ENCODE results near the gene PEDS1.
"Not testable (repeated sequence)": the region's sequence is repeated elsewhere in the genome, so short reads cannot be mapped to it uniquely, and the experiment has no call there.

Gene PEDS1

DNA sequence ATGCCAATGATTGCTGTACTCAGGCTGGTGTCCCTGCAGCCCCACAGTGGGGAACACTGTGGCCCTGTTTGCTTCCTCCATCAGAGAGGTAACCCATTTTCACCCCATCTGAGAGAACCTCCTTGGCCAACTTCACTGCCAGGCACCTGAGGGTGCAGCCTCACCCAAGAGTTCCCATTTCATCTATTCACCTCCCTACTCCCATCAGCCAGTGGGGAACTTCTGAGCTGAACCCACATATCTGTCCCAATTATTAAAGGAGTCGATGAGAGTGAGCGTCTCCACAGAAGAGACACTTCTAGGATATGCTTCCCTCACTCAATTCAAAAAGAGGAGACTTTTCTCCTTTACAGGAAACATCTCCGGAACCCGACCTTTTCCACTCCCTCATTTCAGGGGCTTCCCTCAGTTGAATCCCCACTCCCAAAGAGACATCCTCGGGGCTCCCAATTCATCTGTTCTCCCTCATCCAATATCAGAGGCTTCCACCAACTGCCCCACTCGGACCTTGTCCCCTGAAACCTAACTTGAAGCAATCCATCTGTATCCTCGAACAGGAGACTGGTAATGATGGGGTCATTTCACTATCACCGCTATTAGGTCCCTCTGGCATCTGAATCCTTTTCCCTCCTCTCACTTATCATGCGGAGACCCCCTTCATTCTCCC, 41.6 kb downstream of the PEDS1 start:
- peak overlapping the region; percentile 93; the same call in 1 of the 2 replicates for H3K27ac ChIP-seq
- TF ChIP-seq, protein P1, sequence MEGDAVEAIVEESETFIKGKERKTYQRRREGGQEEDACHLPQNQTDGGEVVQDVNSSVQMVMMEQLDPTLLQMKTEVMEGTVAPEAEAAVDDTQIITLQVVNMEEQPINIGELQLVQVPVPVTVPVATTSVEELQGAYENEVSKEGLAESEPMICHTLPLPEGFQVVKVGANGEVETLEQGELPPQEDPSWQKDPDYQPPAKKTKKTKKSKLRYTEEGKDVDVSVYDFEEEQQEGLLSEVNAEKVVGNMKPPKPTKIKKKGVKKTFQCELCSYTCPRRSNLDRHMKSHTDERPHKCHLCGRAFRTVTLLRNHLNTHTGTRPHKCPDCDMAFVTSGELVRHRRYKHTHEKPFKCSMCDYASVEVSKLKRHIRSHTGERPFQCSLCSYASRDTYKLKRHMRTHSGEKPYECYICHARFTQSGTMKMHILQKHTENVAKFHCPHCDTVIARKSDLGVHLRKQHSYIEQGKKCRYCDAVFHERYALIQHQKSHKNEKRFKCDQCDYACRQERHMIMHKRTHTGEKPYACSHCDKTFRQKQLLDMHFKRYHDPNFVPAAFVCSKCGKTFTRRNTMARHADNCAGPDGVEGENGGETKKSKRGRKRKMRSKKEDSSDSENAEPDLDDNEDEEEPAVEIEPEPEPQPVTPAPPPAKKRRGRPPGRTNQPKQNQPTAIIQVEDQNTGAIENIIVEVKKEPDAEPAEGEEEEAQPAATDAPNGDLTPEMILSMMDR (conservative IDR thresholded peaks at IDR 0.05): no peak

DNA sequence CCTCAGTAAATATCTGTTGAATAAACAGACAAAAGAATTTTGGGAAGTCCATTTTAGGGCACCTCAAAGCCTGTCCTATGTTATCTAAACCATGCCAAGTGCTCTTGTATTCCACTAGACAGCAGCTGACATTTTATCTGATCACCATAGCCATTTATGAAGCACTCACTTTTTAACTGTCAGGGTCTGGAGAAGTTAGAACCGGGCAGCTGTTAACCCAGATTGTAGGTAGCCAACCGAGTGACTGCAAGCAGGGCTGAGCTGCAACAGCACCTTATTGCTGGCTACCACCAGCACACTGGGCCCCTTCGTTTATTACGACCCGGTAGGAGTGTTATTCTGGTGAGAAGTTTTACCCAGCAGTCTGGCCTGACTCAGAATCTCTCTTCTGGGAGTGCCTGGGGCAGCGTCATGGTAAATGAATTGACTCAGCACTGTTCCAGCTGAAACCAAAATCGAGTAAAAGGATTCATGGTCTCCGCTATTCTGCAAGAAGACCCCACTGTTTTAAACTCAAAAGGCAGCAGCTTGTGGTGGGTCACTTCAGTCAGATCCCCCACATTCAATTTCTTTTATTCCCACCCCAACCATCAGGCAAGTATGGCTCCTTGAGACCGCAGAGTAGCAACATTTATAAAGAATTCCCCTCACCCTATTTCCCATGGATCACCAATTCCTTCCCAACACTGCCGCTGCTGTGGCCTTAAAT, 42.2 kb downstream of the PEDS1 start:
- TF ChIP-seq, protein P1 (conservative IDR thresholded peaks at IDR 0.05): no peak
- peak overlapping the region; percentile 93; the same call in 1 of the 2 replicates for H3K27ac ChIP-seq

DNA sequence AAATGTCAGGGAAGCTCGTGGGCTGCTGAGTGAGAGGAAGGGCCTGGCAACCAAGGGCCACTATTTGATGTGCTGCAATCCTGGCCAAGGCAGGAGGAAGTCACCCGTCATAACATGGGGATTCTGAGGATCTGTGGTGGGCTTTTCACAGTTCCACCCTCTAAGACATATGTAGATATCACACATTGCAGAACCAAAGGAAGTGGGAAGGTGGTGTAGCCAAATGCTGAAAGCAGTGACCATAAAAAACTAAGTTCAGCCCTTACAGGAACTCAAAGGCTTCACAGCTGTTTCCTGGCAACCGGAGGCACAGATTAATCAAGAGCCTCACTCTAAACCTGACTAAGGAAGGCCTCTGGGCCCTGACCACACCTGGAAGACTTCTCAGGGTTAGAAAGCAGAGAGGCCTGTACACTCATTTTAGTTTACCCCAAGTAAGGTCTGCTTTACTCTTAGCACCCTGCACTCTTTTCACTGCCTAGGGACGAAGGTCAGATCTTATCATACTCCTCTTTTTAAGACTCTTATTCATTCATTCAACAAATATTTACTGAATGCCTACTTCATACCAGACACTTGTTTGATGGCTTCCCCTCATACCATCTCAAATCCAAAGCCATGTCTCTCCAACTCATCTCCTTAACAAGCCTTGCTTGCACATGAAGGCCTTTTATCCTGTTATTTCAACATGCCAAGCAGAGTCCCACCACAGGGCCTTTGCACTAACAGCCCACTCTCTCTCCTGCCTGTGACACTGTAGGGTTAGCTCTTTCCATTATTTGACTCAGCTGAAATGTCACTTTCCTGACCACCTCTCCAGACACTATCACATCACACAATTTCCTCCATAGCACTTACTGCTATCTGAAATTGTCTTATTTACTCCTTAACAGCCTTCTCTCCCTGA, 43.1 kb downstream of the PEDS1 start:
- H3K27ac ChIP-seq: peak overlapping the region; percentile 6; the same call in 1 of the 2 replicates

DNA sequence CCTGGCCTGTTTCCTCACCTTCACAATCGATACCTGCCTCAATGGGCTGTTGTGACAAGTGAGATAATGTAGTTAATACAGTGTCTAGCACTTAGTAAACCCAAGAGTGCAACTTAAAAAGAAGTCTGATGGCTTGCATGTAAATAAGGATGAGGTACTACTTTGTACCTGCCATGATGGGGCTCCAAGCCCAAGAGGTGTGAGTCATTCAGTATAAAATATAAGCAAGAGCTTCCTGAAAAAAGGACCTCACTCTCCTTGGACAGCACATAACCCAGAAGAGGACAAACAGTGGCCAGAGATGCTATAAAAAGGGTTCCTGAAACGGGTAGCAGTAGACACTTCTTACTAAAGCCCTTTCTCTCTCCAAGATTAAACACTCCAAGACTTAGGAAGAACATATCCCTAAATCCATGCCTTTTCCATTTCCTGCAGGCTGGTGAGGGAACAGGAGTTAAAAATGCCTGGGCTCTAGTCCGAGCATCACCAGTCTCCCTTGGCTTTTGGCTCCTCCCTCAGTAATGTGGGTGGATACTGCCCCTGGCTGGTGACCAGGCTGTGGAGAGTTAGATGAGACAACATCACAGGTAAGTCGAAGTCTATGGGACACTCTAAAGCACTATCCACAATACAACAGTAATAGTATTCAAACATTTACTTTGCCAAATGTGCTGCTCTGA, 44.8 kb downstream of the PEDS1 start:
- TF ChIP-seq, protein P1 (conservative IDR thresholded peaks at IDR 0.05): no peak

More for the DNA sequence above, 43.1 kb downstream of the PEDS1 start:
- TF ChIP-seq, protein P1 (conservative IDR thresholded peaks at IDR 0.05): no peak

DNA sequence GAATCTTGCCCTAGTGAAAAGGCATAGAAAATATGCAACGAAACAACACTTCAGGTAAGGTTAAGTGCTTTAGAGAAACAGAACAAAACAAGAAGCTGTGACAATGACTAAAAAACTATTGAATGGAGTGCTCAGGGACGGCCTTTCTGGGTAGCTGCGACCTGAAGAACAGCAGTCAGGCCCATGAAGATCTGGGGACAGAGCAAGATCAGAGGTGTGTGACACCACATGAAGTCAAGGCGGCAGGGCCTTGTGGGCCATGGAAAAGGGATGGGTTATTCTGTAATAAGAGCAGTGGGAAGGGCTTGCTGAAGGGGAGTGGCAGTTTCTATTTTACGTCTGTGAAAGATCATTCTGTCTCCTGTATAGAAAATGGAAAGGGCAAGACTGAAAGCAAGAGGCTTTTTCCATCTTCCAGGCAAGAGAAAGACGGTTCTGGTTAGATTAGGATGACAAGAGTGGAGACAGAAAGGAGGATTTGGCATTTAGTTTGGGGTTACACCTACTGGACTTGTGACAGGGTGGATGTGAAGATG, 45.7 kb downstream of the PEDS1 start:
- TF ChIP-seq, protein P1 (conservative IDR thresholded peaks at IDR 0.05): no peak
- H3K27ac ChIP-seq: no peak overlapping the region

More for the DNA sequence above, 44.8 kb downstream of the PEDS1 start:
- H3K27ac ChIP-seq: no peak overlapping the region

DNA sequence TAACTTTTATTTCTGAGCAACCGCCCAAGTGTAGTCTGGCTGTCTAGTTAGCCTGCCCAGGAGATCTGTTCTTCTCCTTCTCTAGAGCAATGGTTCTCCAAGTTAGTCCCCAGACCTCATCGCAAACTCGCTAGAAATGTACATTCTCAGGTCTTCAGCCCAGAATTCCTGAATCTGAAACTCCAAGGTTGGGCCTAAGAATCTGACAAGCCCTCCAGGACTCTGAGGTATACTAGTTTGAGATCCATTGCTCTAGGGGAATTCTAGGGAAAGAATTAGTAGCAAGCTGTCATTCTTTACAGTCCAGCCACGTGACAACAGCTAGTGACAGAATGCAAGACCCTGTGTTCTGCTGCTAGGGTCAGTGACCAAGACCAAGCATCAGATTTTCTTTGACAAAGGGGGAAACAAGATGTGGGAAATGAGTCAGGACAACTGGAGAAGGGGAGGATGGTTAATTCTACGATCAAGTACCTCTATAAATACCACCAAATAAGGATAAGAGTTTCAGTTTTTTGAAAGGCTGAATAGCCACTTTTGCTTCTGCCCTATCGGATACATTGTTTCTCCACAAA, 46.4 kb downstream of the PEDS1 start:
- H3K27ac ChIP-seq: no peak overlapping the region
- TF ChIP-seq, protein P1 (conservative IDR thresholded peaks at IDR 0.05): no peak

DNA sequence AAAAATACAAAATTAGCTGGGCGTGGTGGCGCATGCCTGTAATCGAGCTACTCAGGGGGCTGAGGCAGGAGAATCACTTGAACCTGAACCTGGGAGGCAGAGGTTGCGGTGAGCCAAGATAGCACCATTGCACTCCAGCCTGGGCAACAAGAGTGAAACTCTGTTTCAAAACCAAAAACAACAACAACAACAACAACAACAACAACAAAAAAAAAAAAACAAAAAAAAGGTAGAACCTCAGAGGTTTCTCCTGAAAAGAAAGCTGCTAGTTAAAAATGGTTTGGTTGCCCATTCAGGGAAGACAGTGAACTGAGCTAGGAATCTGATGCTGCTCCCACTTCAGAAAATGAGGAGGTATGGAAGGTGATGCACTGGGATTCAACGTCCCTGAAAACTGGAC, 46.9 kb downstream of the PEDS1 start:
- H3K27ac ChIP-seq: not testable (repeated sequence)

Measured in VCaP (cell line).